ENCODE data around the gene MYH14. TPM values are rescaled to one million over a fixed set of nuclear protein-coding genes. Genes with fewer than 3 reads are reported as not detected.

MYH14 gene
- total and polyA plus RNA-seq, 2 donors (not counting 1 experiment from before 2014, with no cell fraction given) = not detected

GRCh38 chr19:50268041-50268440 is 64.6 kb downstream of the MYH14 start:
- no peak overlapping the region for H3K4me2 ChIP-seq (ENCODE audit: extremely low read depth, insufficient read depth, low read length)
- no peaks in the 10 kb centered on the region for H4K20me1 ChIP-seq (ENCODE audit: control insufficient read depth, extremely low read depth, insufficient read depth, low read length)
- no peaks in the 10 kb centered on the region for H3K9me3 ChIP-seq (ENCODE audit: control insufficient read depth, insufficient read depth, low read depth, low read length)
- H3K27me3 ChIP-seq (ENCODE audit: control insufficient read depth, insufficient read depth, low read length) = no peaks in the 10 kb centered on the region
- H3K4me3 ChIP-seq (replicated peaks in 1 of 4; ENCODE audit: control extremely low read depth in 1 of 4, insufficient read depth in 1 of 4, low read depth in 3 of 4, low read length in 4 of 4) = no peak overlapping the region
- no peaks in the 10 kb centered on the region for H3K4me1 ChIP-seq (ENCODE audit: control insufficient read depth, extremely low read depth, insufficient read depth, low read length)
- TF ChIP-seq EZH2 (IDR thresholded peaks at IDR 0.05; ENCODE audit: low read length, missing control alignments) (no peak), CTCF (conservative IDR thresholded peaks at IDR 0.05 in 1 of 2, IDR thresholded peaks at IDR 0.05 in 1 of 2; ENCODE audit: low read depth in 1 of 2, low read length in 2 of 2) (no peak)
- H2AFZ ChIP-seq (ENCODE audit: low read length) = no peak overlapping the region
- no peaks in the 10 kb centered on the region for H3K79me2 ChIP-seq (ENCODE audit: control insufficient read depth, insufficient read depth, low read length)
- no peak overlapping the region for H3K9ac ChIP-seq (ENCODE audit: insufficient read depth, low read length)
- H3K27ac ChIP-seq (ENCODE audit: insufficient read depth, low read length) = no peak overlapping the region
- DNase-seq (ENCODE audit: low read depth in 2 of 2) = no peak
- H3K36me3 ChIP-seq (ENCODE audit: control insufficient read depth, insufficient read depth, low read length) = no peaks in the 10 kb centered on the region

- no peak overlapping the region for H3K27ac ChIP-seq (ENCODE audit: insufficient read depth, low read length)
- H3K9ac ChIP-seq (ENCODE audit: insufficient read depth, low read length) = no peak overlapping the region
- H3K4me1 ChIP-seq (ENCODE audit: control insufficient read depth, extremely low read depth, insufficient read depth, low read length) = no peaks in the 10 kb centered on the region
- H3K9me3 ChIP-seq (ENCODE audit: control insufficient read depth, insufficient read depth, low read depth, low read length) = no peaks in the 10 kb centered on the region
- H4K20me1 ChIP-seq (ENCODE audit: control insufficient read depth, extremely low read depth, insufficient read depth, low read length) = no peaks in the 10 kb centered on the region
- H2AFZ ChIP-seq (ENCODE audit: low read length) = no peak overlapping the region
- no peak overlapping the region for H3K4me3 ChIP-seq (replicated peaks in 1 of 4; ENCODE audit: control extremely low read depth in 1 of 4, insufficient read depth in 1 of 4, low read depth in 3 of 4, low read length in 4 of 4)
- no peaks in the 10 kb centered on the region for H3K36me3 ChIP-seq (ENCODE audit: control insufficient read depth, insufficient read depth, low read length)
- no peak for DNase-seq (ENCODE audit: low read depth in 2 of 2)
- H3K4me2 ChIP-seq (ENCODE audit: extremely low read depth, insufficient read depth, low read length) = no peak overlapping the region
- TF ChIP-seq CTCF (conservative IDR thresholded peaks at IDR 0.05 in 1 of 2, IDR thresholded peaks at IDR 0.05 in 1 of 2; ENCODE audit: low read depth in 1 of 2, low read length in 2 of 2) = no peak
- TF ChIP-seq EZH2 (IDR thresholded peaks at IDR 0.05; ENCODE audit: low read length, missing control alignments) = no peak
- no peaks in the 10 kb centered on the region for H3K79me2 ChIP-seq (ENCODE audit: control insufficient read depth, insufficient read depth, low read length)
- no peaks in the 10 kb centered on the region for H3K27me3 ChIP-seq (ENCODE audit: control insufficient read depth, insufficient read depth, low read length)
Measured at GRCh38 chr19:50268501-50268900, 65.1 kb downstream of the MYH14 start.

- Histone ChIP-seq H3K9me3 (ENCODE audit: control insufficient read depth, insufficient read depth, low read depth, low read length) (no peaks in the 10 kb centered on the region), H3K4me3 (replicated peaks in 1 of 4; ENCODE audit: control extremely low read depth in 1 of 4, insufficient read depth in 1 of 4, low read depth in 3 of 4, low read length in 4 of 4) (no peak overlapping the region), H4K20me1 (ENCODE audit: control insufficient read depth, extremely low read depth, insufficient read depth, low read length) (no peaks in the 10 kb centered on the region), H3K36me3 (ENCODE audit: control insufficient read depth, insufficient read depth, low read length) (no peaks in the 10 kb centered on the region), H3K79me2 (ENCODE audit: control insufficient read depth, insufficient read depth, low read length) (no peaks in the 10 kb centered on the region), H3K27me3 (ENCODE audit: control insufficient read depth, insufficient read depth, low read length) (no peaks in the 10 kb centered on the region), H3K9ac (ENCODE audit: insufficient read depth, low read length) (no peak overlapping the region), H3K27ac (ENCODE audit: insufficient read depth, low read length) (no peak overlapping the region), H2AFZ (ENCODE audit: low read length) (no peak overlapping the region), H3K4me2 (ENCODE audit: extremely low read depth, insufficient read depth, low read length) (no peak overlapping the region), H3K4me1 (ENCODE audit: control insufficient read depth, extremely low read depth, insufficient read depth, low read length) (no peaks in the 10 kb centered on the region)
- TF ChIP-seq CTCF (conservative IDR thresholded peaks at IDR 0.05 in 1 of 2, IDR thresholded peaks at IDR 0.05 in 1 of 2; ENCODE audit: low read depth in 1 of 2, low read length in 2 of 2) (no peak), EZH2 (IDR thresholded peaks at IDR 0.05; ENCODE audit: low read length, missing control alignments) (no peak)
- DNase-seq (ENCODE audit: low read depth in 2 of 2) = no peak
Measured at GRCh38 chr19:50269653-50270052, 66.2 kb downstream of the MYH14 start.
